Activated CD8-positive, alpha-beta T cell treated with anti-CD3 and anti-CD28 coated beads for 36 hours (primary cell): ENCODE measurements around the gene ORM2. TPM values are rescaled to one million over a fixed set of nuclear protein-coding genes. Genes with fewer than 3 reads are reported as not detected.

Experiments
- ATAC-seq: fragments of 200-7000 bp; cut with Tn5 transposase; one replicate; pipeline ENCODE4 v1.10.0; 2021; ENCODE audit warnings: mild to moderate bottlenecking, moderate library complexity
- CTCF ChIA-PET: fragments of 350-600 bp; sonication (Branson Sonifier 250); formaldehyde crosslinking; loops from one replicate; lab custom pipeline; 2021; ENCODE audit warnings: antibody characterized with exemption; lab: Charles Lee
- POLR2A ChIA-PET: fragments of 350-600 bp; sonication (Branson Sonifier 250); formaldehyde crosslinking; loops from one replicate; lab custom pipeline; 2021; ENCODE audit warnings: antibody characterized with exemption; lab: Charles Lee
- DNase-seq: peaks from one replicate; pipeline ENCODE4 v3.0.0-alpha.2; 2020
- H3K27ac Mint-ChIP-seq: one replicate; pipeline ENCODE4 v1.8.0; 2021; ENCODE audit warnings: mild to moderate bottlenecking, mixed read lengths
- H3K27me3 Mint-ChIP-seq: one replicate; pipeline ENCODE4 v1.8.0; 2021; ENCODE audit warnings: mixed read lengths
- H3K36me3 Mint-ChIP-seq: one replicate; pipeline ENCODE4 v1.8.0; 2021; ENCODE audit warnings: low read depth, mixed read lengths
- H3K4me1 Mint-ChIP-seq: one replicate; pipeline ENCODE4 v1.8.0; 2021; ENCODE audit warnings: low read depth, mixed read lengths
- H3K4me3 Mint-ChIP-seq: one replicate; pipeline ENCODE4 v1.8.0; 2021; ENCODE audit warnings: mild to moderate bottlenecking, moderate library complexity, mixed read lengths
- H3K9me3 Mint-ChIP-seq: one replicate; pipeline ENCODE4 v1.8.0; 2021; ENCODE audit warnings: mixed read lengths
- CTCF ChIP-seq: fragments of 200-600 bp; IDR thresholded peaks from one replicate; pipeline ENCODE4 v1.8.0; 2022; ENCODE audit warnings: antibody characterized with exemption, mild to moderate bottlenecking
- intact Hi-C: fragments of 100-400 bp; cut with micrococcal nuclease; formaldehyde crosslinking; loops from one replicate; pipeline ENCODE4 v1.10.0; 2022
- total RNA-seq, 2 experiments: library from RNA; stranded (reverse); gene quantifications; one replicate each; pipeline ENCODE4 v1.2.3, GENCODE V29; 2021

The ORM2 gene
- total RNA-seq, 2 experiments from 2014 or later, result not detected

- no peak for TF ChIP-seq CTCF
- peak overlapping the region; percentile 8 for H3K4me3 Mint-ChIP-seq
- H3K36me3 Mint-ChIP-seq, result peaks cover 92% of the 10 kb centered on the region
- intact Hi-C loops, result no loop called here
- ChIA-PET CTCF (interaction anchor here (1.4 to 1.9 kb wide), 2 partner anchors 11 to 14 kb away, joined by 3 to 6 read pairs; partner anchors contain the start of gene AKNA), POLR2A (interaction anchor here (1.0 to 17.7 kb wide), 5 partner anchors 9 to 32 kb away, joined by 4 to 277 read pairs (median 8); partner anchors contain the start of gene AKNA)
- ATAC-seq (no peak), DNase-seq (no peak)
- no peaks in the 10 kb centered on the region for H3K9me3 Mint-ChIP-seq
- no peaks in the 10 kb centered on the region for H3K27me3 Mint-ChIP-seq
- H3K4me1 Mint-ChIP-seq, result peaks cover 86% of the 10 kb centered on the region
- peak overlapping the region; percentile 85 for H3K27ac Mint-ChIP-seq
Measured at GRCh38 chr9:114376586-114377445, 47.1 kb downstream of the ORM2 start.

GRCh38 chr9:114378016-114378415 is 48.3 kb downstream of the ORM2 start:
- intact Hi-C loops, result no loop called here
- Mint-ChIP-seq H3K9me3 (no peaks in the 10 kb centered on the region), H3K4me1 (peaks cover 84% of the 10 kb centered on the region), H3K27ac (peak overlapping the region; percentile 85), H3K27me3 (no peaks in the 10 kb centered on the region), H3K4me3 (peak overlapping the region; percentile 1), H3K36me3 (peaks cover 93% of the 10 kb centered on the region)
- peak; percentile 1 for TF ChIP-seq CTCF
- DNase-seq, result no peak
- ChIA-PET CTCF (interaction anchor here (0.6 to 1.9 kb wide), 3 partner anchors 9 to 25 kb away, joined by 3 to 6 read pairs (median 3); partner anchors contain the start of gene AKNA), POLR2A (interaction anchor here (0.5 to 17.7 kb wide), 4 partner anchors 10 to 280 kb away, joined by 3 to 277 read pairs (median 22); partner anchors contain the start of gene AKNA)
- ATAC-seq, result no peak

GRCh38 chr9:114378883-114379282 is 49.2 kb downstream of the ORM2 start:
- intact Hi-C loops, result no loop called here
- H3K4me1 Mint-ChIP-seq, result peaks cover 78% of the 10 kb centered on the region
- H3K4me3 Mint-ChIP-seq, result peak overlapping the region; percentile 1
- no peaks in the 10 kb centered on the region for H3K9me3 Mint-ChIP-seq
- no peak for DNase-seq
- TF ChIP-seq CTCF, result peak; percentile 4
- peak overlapping the region; percentile 85 for H3K27ac Mint-ChIP-seq
- ATAC-seq, result no peak
- H3K36me3 Mint-ChIP-seq, result peaks cover 94% of the 10 kb centered on the region
- H3K27me3 Mint-ChIP-seq, result no peaks in the 10 kb centered on the region
- ChIA-PET CTCF (interaction anchor here (1.1 to 1.5 kb wide), 2 partner anchors 10 kb away, joined by 3 read pairs; no protein-coding TSS in a partner anchor), POLR2A (interaction anchor here (0.9 to 17.7 kb wide), 2 partner anchors 8 to 34 kb away, joined by 4 to 277 read pairs; no protein-coding TSS in a partner anchor)

Other genes with a start within 250 kb of the ORM2 start
- not detected for gene KIF12, start 230.6 kb upstream of the ORM2 start, total RNA-seq
- gene COL27A1, start 174.3 kb upstream of the ORM2 start, total RNA-seq, result 1 to 10 TPM; 8.4 to 9.7 TPM
- gene ORM1, start 6.8 kb upstream of the ORM2 start, total RNA-seq, result not detected
- 100 to 1,000 TPM; 166 to 167 TPM for gene AKNA, start 58.1 kb downstream of the ORM2 start, total RNA-seq
- 10 to 100 TPM; 12.6 to 14.9 TPM for gene WHRN, start 175.6 kb downstream of the ORM2 start, total RNA-seq